AG10803 (cell line): ENCODE measurements around the gene NXT1.
A peak's percentile ranks its signal among the peaks of the same experiment; 100 is the strongest.

Experiments
- DNase-seq: peaks from one replicate; pipeline ENCODE4 v3.0.0; 2010; ENCODE audit warnings: low read depth
- H3K4me3 ChIP-seq: 2 replicates; pipeline ENCODE4 v1.5.1; 2011; ENCODE audit warnings: mild to moderate bottlenecking, low read length, control low read depth
- CTCF ChIP-seq: conservative IDR thresholded peaks from 2 replicates; pipeline ENCODE4 v1.5.1; 2011; ENCODE audit warnings: mild to moderate bottlenecking, low read length, control low read depth, inconsistent platforms

NXT1 gene

GRCh38 chr20:23391707-23392310 lies 41.2 kb downstream of the NXT1 start:
- H3K4me3 ChIP-seq: no peak overlapping the region
- DNase-seq: no peak

GRCh38 chr20:23393996-23394775 lies 43.6 kb downstream of the NXT1 start:
- DNase-seq: no peak
- no peak for TF ChIP-seq CTCF
- no peak overlapping the region for H3K4me3 ChIP-seq

More at GRCh38 chr20:23391707-23392310, 41.2 kb downstream of the NXT1 start:
- no peak for TF ChIP-seq CTCF

GRCh38 chr20:23396950-23397627 lies 46.5 kb downstream of the NXT1 start:
- no peak overlapping the region for H3K4me3 ChIP-seq
- peak; percentile 20 for DNase-seq
- no peak for TF ChIP-seq CTCF

- no peak for TF ChIP-seq CTCF
- peak; percentile 24 for DNase-seq
- no peak overlapping the region for H3K4me3 ChIP-seq
These were observed 47.4 kb downstream of the NXT1 start for GRCh38 chr20:23397961-23398360.

GRCh38 chr20:23399568-23400241 lies 49.1 kb downstream of the NXT1 start:
- no peak; the same call in 1 of the 2 replicates for TF ChIP-seq CTCF
- peak; percentile 57 for DNase-seq
- H3K4me3 ChIP-seq: no peak overlapping the region

- no peak overlapping the region for H3K4me3 ChIP-seq
- DNase-seq: no peak
- TF ChIP-seq CTCF: no peak
These were observed 50.5 kb downstream of the NXT1 start for GRCh38 chr20:23401051-23401450.
